GM23338 (cell line): Measurements from ENCODE around the gene FPR1. TPM values are rescaled to one million over a fixed set of nuclear protein-coding genes. Genes with fewer than 3 reads are reported as not detected.

Source experiments
- ATAC-seq: fragments of 200-7000 bp; cut with Tn5 transposase; 3 replicates; pipeline ENCODE4 v1.9.1; 2020
- DNase-seq: peaks from one replicate; pipeline ENCODE4 v3.0.0-alpha.2; 2015; ENCODE audit warnings: low spot score
- H2AFZ ChIP-seq: fragments of 200-600 bp; sonication (generic); 2 replicates; pipeline ENCODE4 v1.8.0; 2016; ENCODE audit warnings: antibody characterized with exemption, mild to moderate bottlenecking, moderate library complexity
- H3F3A ChIP-seq: fragments of 200-600 bp; sonication (generic); replicated peaks from 2 replicates; pipeline ENCODE4 v1.8.0; 2017; ENCODE audit warnings: antibody characterized with exemption, mixed run types, low read depth
- H3K27ac ChIP-seq: fragments of 200-600 bp; sonication (generic); 2 replicates; pipeline ENCODE4 v1.6.1; 2016; ENCODE audit warnings: low read depth
- H3K27me3 ChIP-seq: fragments of 200-600 bp; sonication (generic); 2 replicates; pipeline ENCODE4 v1.8.0; 2016; ENCODE audit warnings: mild to moderate bottlenecking, mixed run types, moderate library complexity; ENCODE audit not compliant: insufficient read depth
- H3K36me3 ChIP-seq: fragments of 200-600 bp; sonication (generic); 2 replicates; pipeline ENCODE4 v1.8.0; 2016; ENCODE audit warnings: mild to moderate bottlenecking; ENCODE audit not compliant: insufficient read depth
- H3K4me1 ChIP-seq: fragments of 200-600 bp; sonication (generic); 2 replicates; pipeline ENCODE4 v1.8.0; 2016; ENCODE audit warnings: mild to moderate bottlenecking, moderate library complexity; ENCODE audit not compliant: insufficient read depth
- H3K4me2 ChIP-seq: fragments of 200-600 bp; sonication (generic); 2 replicates; pipeline ENCODE4 v1.7.1; 2017; ENCODE audit warnings: mixed run types
- H3K4me3 ChIP-seq: fragments of 200-600 bp; sonication (generic); 2 replicates; pipeline ENCODE4 v1.6.1; 2016; ENCODE audit warnings: mixed run types
- H3K79me2 ChIP-seq: fragments of 200-600 bp; sonication (generic); replicated peaks from 2 replicates; pipeline ENCODE4 v1.8.0; 2017; ENCODE audit warnings: mild to moderate bottlenecking; ENCODE audit not compliant: insufficient read depth
- H3K9me2 ChIP-seq: fragments of 200-600 bp; sonication (generic); 2 replicates; pipeline ENCODE4 v1.8.0; 2017; ENCODE audit not compliant: insufficient read depth
- H4K20me1 ChIP-seq: fragments of 200-600 bp; sonication (generic); replicated peaks from 2 replicates; pipeline ENCODE4 v1.8.0; 2017; ENCODE audit warnings: mild to moderate bottlenecking; ENCODE audit not compliant: insufficient read depth
- H3K27ac Mint-ChIP-seq: 2 replicates; pipeline ENCODE4 v1.8.0; 2020; ENCODE audit warnings: inconsistent platforms, mild to moderate bottlenecking, moderate library complexity, mixed read lengths
- H3K27me3 Mint-ChIP-seq: 3 replicates; pipeline ENCODE4 v1.8.0; 2022; ENCODE audit warnings: low read depth, mild to moderate bottlenecking, moderate library complexity, mixed read lengths, inconsistent platforms; ENCODE audit not compliant: insufficient read depth, poor library complexity
- H3K36me3 Mint-ChIP-seq: 3 replicates; pipeline ENCODE4 v1.8.0; 2021; ENCODE audit warnings: low read depth, mild to moderate bottlenecking, inconsistent platforms, moderate library complexity, mixed read lengths
- H3K4me1 Mint-ChIP-seq: 3 replicates; pipeline ENCODE4 v1.8.0; 2020; ENCODE audit warnings: mild to moderate bottlenecking, inconsistent platforms, mixed read lengths
- H3K4me3 Mint-ChIP-seq: 3 replicates; pipeline ENCODE4 v1.8.0; 2021; ENCODE audit warnings: moderate library complexity, mild to moderate bottlenecking, inconsistent platforms, mixed read lengths
- H3K9me3 Mint-ChIP-seq: 3 replicates; pipeline ENCODE4 v1.8.0; 2020; ENCODE audit warnings: moderate library complexity, mild to moderate bottlenecking, inconsistent platforms, mixed read lengths
- CREB1 ChIP-seq: fragments of 250-450 bp; sonication (Bioruptor Pico); IDR thresholded peaks from 2 replicates; pipeline ENCODE4 v1.5.0; 2020; ENCODE audit warnings: low read depth, mild to moderate bottlenecking, moderate library complexity
- CTCF ChIP-seq, 2 experiments: fragments of 200-600 bp in 1 of 2; sonication (generic) in 1 of 2; conservative IDR thresholded peaks; 2 replicates each; pipeline versions ENCODE4 v1.5.1 to v1.6.1; 2016 to 2017; ENCODE audit warnings: antibody characterized with exemption in 2 of 2, low read depth in 2 of 2, mild to moderate bottlenecking in 2 of 2, moderate library complexity in 1 of 2
- ETS1 ChIP-seq: IDR thresholded peaks from 2 replicates; pipeline ENCODE4 v1.6.1; 2016; ENCODE audit warnings: antibody characterized with exemption
- EZH2 ChIP-seq: fragments of 200-600 bp; sonication (generic); IDR thresholded peaks from one replicate; pipeline ENCODE4 v1.8.0; 2017; ENCODE audit warnings: antibody characterized with exemption, mild to moderate bottlenecking, low read depth; ENCODE audit not compliant: unreplicated experiment
- EZH2phosphoT487 ChIP-seq: fragments of 200-600 bp; sonication (generic); IDR thresholded peaks from one replicate; pipeline ENCODE4 v1.8.1; 2018; ENCODE audit warnings: antibody characterized with exemption; ENCODE audit not compliant: unreplicated experiment
- JUNB ChIP-seq: IDR thresholded peaks from one replicate; pipeline ENCODE4 v1.6.1; 2016; ENCODE audit warnings: antibody characterized with exemption; ENCODE audit not compliant: unreplicated experiment
- NANOG ChIP-seq: IDR thresholded peaks from 2 replicates; pipeline ENCODE4 v1.6.1; 2016; ENCODE audit warnings: antibody characterized with exemption, borderline replicate concordance
- POLR2AphosphoS5 ChIP-seq: IDR thresholded peaks from 2 replicates; pipeline ENCODE4 v1.6.1; 2016; ENCODE audit warnings: antibody characterized with exemption, low read depth
- REST ChIP-seq: IDR thresholded peaks from one replicate; pipeline ENCODE4 v1.6.1; 2018; ENCODE audit warnings: antibody characterized with exemption; ENCODE audit not compliant: unreplicated experiment
- STAT1 ChIP-seq: IDR thresholded peaks from one replicate; pipeline ENCODE4 v1.6.1; 2016; ENCODE audit warnings: antibody characterized with exemption; ENCODE audit not compliant: unreplicated experiment
- ZNF114 ChIP-seq: fragments of 250-450 bp; sonication (Bioruptor Pico); IDR thresholded peaks from 2 replicates; pipeline ENCODE4 v1.5.0; 2020; ENCODE audit warnings: mild to moderate bottlenecking, moderate library complexity
- ZNF331 ChIP-seq: fragments of 250-450 bp; sonication (Bioruptor Pico); IDR thresholded peaks from 2 replicates; pipeline ENCODE4 v1.5.0; 2020; ENCODE audit warnings: low read depth, mild to moderate bottlenecking, moderate library complexity
- ZNF462 ChIP-seq: fragments of 250-450 bp; sonication (Bioruptor Pico); IDR thresholded peaks from 2 replicates; pipeline ENCODE4 v1.5.0; 2020; ENCODE audit warnings: mild to moderate bottlenecking, moderate library complexity
- polyA plus RNA-seq: library from polyadenylated mRNA; unstranded; fragments of >200 nt; fragmentation: Nextera tagmentation; extraction: Ambion mirVana; gene quantifications from 2 replicates; pipeline ENCODE4 v1.2.1, GENCODE V29; 2016
- total RNA-seq: library from RNA; depleted of rRNA; stranded (reverse); fragments of >200 nt; shearing (Covaris generic); gene quantifications from 2 replicates; pipeline ENCODE4 v1.2.3, GENCODE V29; 2014

FPR1 gene
- total and polyA plus RNA-seq, 2 experiments from 2014 or later = not detected

- H3K27me3 Mint-ChIP-seq = peaks cover 1% of the 10 kb centered on the region
- Histone ChIP-seq H3K27ac (no peak within 1 kb of the TSS), H3K4me2 (no peak within 1 kb of the TSS), H3F3A (no peaks in the 10 kb centered on the region), H3K9me2 (no peaks in the 10 kb centered on the region), H4K20me1 (no peaks in the 10 kb centered on the region), H3K27me3 (no peaks in the 10 kb centered on the region), H3K4me3 (no peak within 1 kb of the TSS), H3K79me2 (no peaks in the 10 kb centered on the region), H2AFZ (peak within 1 kb of the TSS; percentile 78), H3K36me3 (no peaks in the 10 kb centered on the region), H3K4me1 (no peaks in the 10 kb centered on the region; the same call in 1 of the 2 replicates)
- H3K36me3 Mint-ChIP-seq = no peaks in the 10 kb centered on the region; the same call in 2 of the 3 replicates
- no peak within 1 kb of the TSS for H3K4me3 Mint-ChIP-seq
- TF ChIP-seq CREB1 (CRISPR knock-in tag) (no peak), JUNB (no peak), POLR2AphosphoS5 (no peak), ZNF462 (CRISPR knock-in tag) (no peak), ZNF331 (CRISPR knock-in tag) (no peak), ETS1 (no peak), STAT1 (no peak), NANOG (no peak), ZNF114 (CRISPR knock-in tag) (no peak), EZH2 (no peak), CTCF (conservative IDR thresholded peaks at IDR 0.05; ENCODE audit: low read depth in 2 of 2) (no peak), REST (no peak), EZH2phosphoT487 (no peak)
- DNase-seq (peak; percentile 41), ATAC-seq (peak; percentile 53; the same call in 1 of the 3 replicates)
- H3K9me3 Mint-ChIP-seq = peaks cover 48% of the 10 kb centered on the region
- H3K27ac Mint-ChIP-seq = no peak within 1 kb of the TSS
- no peaks in the 10 kb centered on the region; the same call in 1 of the 3 replicates for H3K4me1 Mint-ChIP-seq
Measured at GRCh38 chr19:51760697-51761356, 9.1 kb upstream of the FPR1 start, which contains the start of gene FPR2. Gene FPR2, plus strand, starts transcription at chr19:51761180. Its CDS starts 7,479 bp downstream, at chr19:51768659.
